CD4-positive, alpha-beta T cell (primary cell): ENCODE results near the gene LACTB. TPM values are rescaled to one million over a fixed set of nuclear protein-coding genes. Genes with fewer than 3 reads are reported as not detected.

ENCODE experiments used
- ATAC-seq: fragments of 200-7000 bp; cut with Tn5 transposase; one replicate; pipeline ENCODE4 v1.10.0; 2022; ENCODE audit warnings: mild to moderate bottlenecking; ENCODE audit not compliant: poor library complexity
- CTCF ChIA-PET: fragments of 350-600 bp; sonication (Branson Sonifier 250); formaldehyde crosslinking; loops from one replicate; lab custom pipeline; 2021; ENCODE audit warnings: antibody characterized with exemption, inconsistent platforms; lab: Charles Lee
- POLR2A ChIA-PET: fragments of 350-600 bp; sonication (Branson Sonifier 250); formaldehyde crosslinking; loops from one replicate; lab custom pipeline; 2021; ENCODE audit warnings: antibody characterized with exemption, inconsistent platforms; lab: Charles Lee
- DNase-seq, 14 experiments: peaks; one replicate each; pipeline ENCODE4 v3.0.0-alpha.2; 2013 to 2020; ENCODE audit warnings: mixed read lengths in 2 of 14
- H3K27ac ChIP-seq, 2 donors: one replicate each; pipeline versions ENCODE4 v1.5.1 to v1.7.0; 2013; ENCODE audit warnings: low read length in 2 of 2, low read depth in 1 of 2, mild to moderate bottlenecking in 1 of 2
- H3K27me3 ChIP-seq, 2 experiments: 1 replicate in 1 of 2; 2 replicates in 1 of 2; pipeline versions ENCODE4 v1.6.1 to v1.7.0; 2013; ENCODE audit warnings: low read length in 2 of 2, control low read depth in 1 of 2, mild to moderate bottlenecking in 1 of 2, moderate library complexity in 1 of 2; ENCODE audit not compliant: insufficient read depth in 2 of 2, control insufficient read depth in 1 of 2
- H3K36me3 ChIP-seq: one replicate; pipeline ENCODE4 v1.6.1; 2013; ENCODE audit warnings: low read length, control low read depth; ENCODE audit not compliant: insufficient read depth
- H3K4me1 ChIP-seq: one replicate; pipeline ENCODE4 v1.6.1; 2013; ENCODE audit warnings: low read length, control low read depth; ENCODE audit not compliant: insufficient read depth
- H3K4me3 ChIP-seq: one replicate; pipeline ENCODE4 v1.5.1; 2013; ENCODE audit warnings: mild to moderate bottlenecking, low read length, moderate library complexity
- H3K9me3 ChIP-seq, 2 experiments: 1 replicate in 1 of 2; 2 replicates in 1 of 2; pipeline versions ENCODE4 v1.6.1 to v1.7.0; 2013; ENCODE audit warnings: low read length in 2 of 2, mild to moderate bottlenecking in 2 of 2, control low read depth in 1 of 2, moderate library complexity in 1 of 2; ENCODE audit not compliant: control insufficient read depth in 1 of 2, insufficient read depth in 1 of 2
- H3K27ac Mint-ChIP-seq: one replicate; pipeline ENCODE4 v1.8.0; 2020; ENCODE audit warnings: mixed read lengths
- H3K27me3 Mint-ChIP-seq: one replicate; pipeline ENCODE4 v1.8.0; 2021; ENCODE audit warnings: mixed read lengths
- H3K36me3 Mint-ChIP-seq: one replicate; pipeline ENCODE4 v1.8.0; 2021; ENCODE audit warnings: low read depth, mixed read lengths
- H3K4me1 Mint-ChIP-seq: one replicate; pipeline ENCODE4 v1.8.0; 2021; ENCODE audit warnings: low read depth, mixed read lengths
- H3K4me3 Mint-ChIP-seq: one replicate; pipeline ENCODE4 v1.8.0; 2020; ENCODE audit warnings: mild to moderate bottlenecking, mixed read lengths
- H3K9me3 Mint-ChIP-seq: one replicate; pipeline ENCODE4 v1.8.0; 2020; ENCODE audit warnings: mixed read lengths
- CTCF ChIP-seq: fragments of 200-600 bp; IDR thresholded peaks from one replicate; pipeline ENCODE4 v1.8.0; 2022; ENCODE audit warnings: antibody characterized with exemption, mild to moderate bottlenecking
- intact Hi-C, 2 experiments: fragments of 100-400 bp; cut with DNase I in 1 of 2; cut with micrococcal nuclease in 1 of 2; formaldehyde crosslinking; loops; one replicate each; pipeline versions ENCODE4 v1.15.1 to v1.9.0; 2023 to 2025; cut with DNase I, micrococcal nuclease
- total RNA-seq, 174 experiments: library from RNA in 2 of 174; stranded (reverse) in 2 of 174; gene quantifications; one replicate each; pipeline ENCODE4 v1.2.3 and lab custom pipeline; 2021 to 2026

Gene LACTB
- total RNA-seq, 2 experiments from 2014 or later, result 6.9 to 7.0 TPM

DNA sequence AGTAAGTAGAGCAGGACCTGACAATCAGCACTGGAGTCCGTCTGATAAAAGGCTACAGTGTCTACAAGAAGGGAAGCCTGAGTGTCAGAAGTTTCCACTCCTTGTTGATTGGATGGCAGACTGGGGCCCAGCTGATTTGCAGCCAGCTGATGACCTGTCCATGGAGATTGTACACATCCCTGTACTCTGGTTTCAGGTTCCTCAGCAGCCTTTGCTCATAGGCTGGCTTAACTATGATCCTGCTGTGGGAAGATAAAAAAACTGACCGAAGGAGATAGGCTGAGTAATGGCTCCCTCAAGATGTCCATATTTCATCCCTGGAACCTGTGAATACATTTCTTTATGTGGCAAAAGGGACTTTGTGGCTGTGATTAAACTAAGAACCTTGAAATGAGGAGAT lies 11.7 kb upstream of the LACTB start:
- intact Hi-C loops, result no loop called here
- H3K27ac Mint-ChIP-seq, result no peak overlapping the region
- H3K4me1 Mint-ChIP-seq, result no peaks in the 10 kb centered on the region

DNA sequence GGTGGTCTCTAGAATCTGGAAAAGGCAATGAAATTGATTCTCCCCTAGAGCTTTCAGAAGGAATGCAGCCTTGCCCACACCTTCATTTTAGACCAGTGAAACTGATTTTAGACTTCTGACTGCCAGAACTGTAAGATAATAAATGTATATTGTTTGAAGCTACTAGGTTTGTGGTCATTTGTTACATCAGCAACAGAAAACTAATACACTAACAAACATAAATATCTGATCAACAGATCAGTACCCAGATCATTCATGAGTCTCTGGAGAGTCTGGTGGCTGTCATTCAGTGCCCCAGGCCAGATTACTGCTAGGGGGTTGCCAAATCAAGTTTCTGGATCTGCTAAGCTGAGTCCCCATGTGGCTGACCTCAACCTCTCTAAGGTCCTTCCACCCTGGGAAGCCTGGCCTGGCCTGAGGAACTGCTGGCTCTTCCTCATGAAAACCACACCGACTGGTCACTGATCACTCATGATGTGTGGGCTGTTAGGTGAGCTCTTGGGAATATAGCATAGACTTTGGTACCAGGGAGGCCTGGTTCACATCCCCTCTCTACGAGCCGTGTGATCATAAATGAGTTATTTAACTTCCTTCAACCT lies 11.1 kb upstream of the LACTB start:
- no peaks in the 10 kb centered on the region for H3K36me3 ChIP-seq
- H3K4me3 ChIP-seq, result no peak overlapping the region
- Mint-ChIP-seq H3K27me3 (peaks cover 14% of the 10 kb centered on the region), H3K36me3 (no peaks in the 10 kb centered on the region), H3K9me3 (no peaks in the 10 kb centered on the region), H3K27ac (no peak overlapping the region), H3K4me1 (no peaks in the 10 kb centered on the region), H3K4me3 (no peak overlapping the region)
- POLR2A ChIA-PET, result no interaction called here
- intact Hi-C loops, result no loop called here
- no peak overlapping the region for H3K27ac ChIP-seq
- no peak for TF ChIP-seq CTCF
- H3K4me1 ChIP-seq, result no peaks in the 10 kb centered on the region
- CTCF ChIA-PET, result no interaction called here
- H3K27me3 ChIP-seq, result peaks cover 0 to 3% of the 10 kb centered on the region in 2 experiments
- no peak for ATAC-seq
- H3K9me3 ChIP-seq, result no peaks in the 10 kb centered on the region
- no peak for DNase-seq

More for the DNA sequence above, 11.7 kb upstream of the LACTB start:
- Histone ChIP-seq H3K36me3 (no peaks in the 10 kb centered on the region), H3K4me3 (no peak overlapping the region), H3K27ac (no peak overlapping the region), H3K27me3 (peaks cover 0 to 3% of the 10 kb centered on the region in 2 experiments), H3K9me3 (no peaks in the 10 kb centered on the region), H3K4me1 (no peaks in the 10 kb centered on the region)
- POLR2A ChIA-PET, result no interaction called here
- Mint-ChIP-seq H3K4me3 (no peak overlapping the region), H3K36me3 (no peaks in the 10 kb centered on the region), H3K9me3 (no peaks in the 10 kb centered on the region), H3K27me3 (peaks cover 19% of the 10 kb centered on the region)
- CTCF ChIA-PET, result interaction anchor here (0.7 kb wide), 1 partner anchor 62 kb away, joined by 3 read pairs; no protein-coding TSS in a partner anchor
- no peak for TF ChIP-seq CTCF
- no peak for ATAC-seq
- no peak for DNase-seq

DNA sequence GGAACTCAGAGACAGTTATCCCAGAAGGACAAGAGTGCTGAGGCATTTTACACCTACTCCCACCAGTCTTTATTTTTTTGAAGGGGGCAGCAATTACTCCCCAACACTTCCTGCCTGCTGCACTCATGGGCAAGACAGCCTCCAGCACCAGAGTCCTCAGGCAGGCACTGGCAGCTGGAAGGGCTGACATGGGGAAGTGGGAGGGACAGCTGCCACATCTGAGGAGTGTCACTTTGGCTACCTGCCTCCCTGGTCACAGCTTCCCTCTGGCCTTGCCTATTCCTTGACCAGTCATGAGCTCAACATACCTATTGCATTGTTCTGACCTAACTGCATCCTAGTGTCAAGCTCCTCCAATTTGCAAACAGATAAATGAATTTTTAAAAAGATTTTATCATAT lies 10.2 kb upstream of the LACTB start:
- H3K27ac ChIP-seq, result no peak overlapping the region
- no peak overlapping the region for H3K4me3 ChIP-seq
- no peaks in the 10 kb centered on the region for H3K9me3 Mint-ChIP-seq
- peaks cover 14% of the 10 kb centered on the region for H3K27me3 Mint-ChIP-seq
- ChIA-PET POLR2A (no interaction called here), CTCF (no interaction called here)
- no peak overlapping the region for H3K4me3 Mint-ChIP-seq
- ATAC-seq (no peak), DNase-seq (no peak)
- H3K4me1 ChIP-seq, result no peaks in the 10 kb centered on the region
- intact Hi-C loops, result no loop called here
- no peak overlapping the region for H3K27ac Mint-ChIP-seq
- H3K36me3 Mint-ChIP-seq, result no peaks in the 10 kb centered on the region
- H3K9me3 ChIP-seq, result no peaks in the 10 kb centered on the region
- peaks cover 0 to 3% of the 10 kb centered on the region in 2 experiments for H3K27me3 ChIP-seq
- TF ChIP-seq CTCF, result no peak
- no peaks in the 10 kb centered on the region for H3K36me3 ChIP-seq
- no peaks in the 10 kb centered on the region for H3K4me1 Mint-ChIP-seq
